Kidney epithelial cell (primary cell): ENCODE measurements around the gene DST. TPM values are rescaled to one million over a fixed set of nuclear protein-coding genes. Genes with fewer than 3 reads are reported as not detected.

Experiments
- DNase-seq: peaks from one replicate; pipeline ENCODE4 v3.0.0-alpha.2; 2010; ENCODE audit warnings: low read depth
- H3K27me3 ChIP-seq: 2 replicates; pipeline ENCODE4 v1.6.0; 2011; ENCODE audit warnings: low read length; ENCODE audit not compliant: control insufficient read depth, insufficient read depth
- H3K36me3 ChIP-seq: 2 replicates; pipeline ENCODE4 v1.5.1; 2011; ENCODE audit warnings: low read length; ENCODE audit not compliant: control insufficient read depth, insufficient read depth
- H3K4me3 ChIP-seq: 2 replicates; pipeline ENCODE4 v1.5.1; 2011; ENCODE audit warnings: low read depth, mild to moderate bottlenecking, control low read depth, low read length
- total RNA-seq: library from RNA; depleted of rRNA; stranded (reverse); fragments of >200 nt; gene quantifications from 2 replicates; pipeline ENCODE4 v1.2.3, GENCODE V29; 2015
- TF ChIP-seq, protein P1 (sequence below): IDR thresholded peaks from 2 replicates; pipeline ENCODE4 v1.5.1; 2011; ENCODE audit warnings: mild to moderate bottlenecking, moderate library complexity, low read length, control low read depth, inconsistent platforms; ENCODE audit not compliant: insufficient read depth, poor library complexity, severe bottlenecking

The DST gene
- total RNA-seq, 1 donor from 2014 or later = 91.3 TPM

DNA sequence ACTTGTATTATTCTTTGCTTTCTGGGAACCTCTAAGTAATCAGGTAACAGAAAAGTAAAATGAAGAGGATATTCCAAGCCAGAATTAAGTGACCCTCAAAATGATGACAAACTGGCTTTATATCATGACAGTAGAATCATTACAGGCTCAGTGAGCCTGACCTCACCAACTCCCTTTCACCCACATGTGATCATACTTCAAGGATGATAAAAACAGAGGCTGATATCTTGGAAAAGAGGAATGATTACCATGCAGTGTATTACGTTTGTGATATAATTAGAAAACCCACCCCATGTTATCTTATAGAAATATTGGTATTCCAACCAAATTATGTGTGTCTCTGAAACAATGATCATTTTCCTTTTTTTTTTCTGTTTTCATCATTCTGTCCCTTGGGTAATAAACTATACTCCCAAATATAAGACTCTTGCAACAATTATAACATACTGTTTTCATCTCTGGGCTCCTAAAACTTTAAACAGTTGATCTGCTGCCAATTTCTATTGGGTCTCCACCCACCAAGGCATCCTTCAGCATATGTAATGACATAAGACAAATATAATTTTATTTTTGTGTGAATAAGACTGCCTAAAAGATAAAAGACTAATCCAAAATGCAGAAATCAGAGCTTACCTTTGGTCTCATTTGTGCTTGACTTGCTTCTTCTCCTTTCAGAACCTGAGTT lies 115.7 kb downstream of the DST start:
- peaks cover 2% of the 10 kb centered on the region for H3K36me3 ChIP-seq
- H3K4me3 ChIP-seq = no peak overlapping the region
- TF ChIP-seq, protein P1, sequence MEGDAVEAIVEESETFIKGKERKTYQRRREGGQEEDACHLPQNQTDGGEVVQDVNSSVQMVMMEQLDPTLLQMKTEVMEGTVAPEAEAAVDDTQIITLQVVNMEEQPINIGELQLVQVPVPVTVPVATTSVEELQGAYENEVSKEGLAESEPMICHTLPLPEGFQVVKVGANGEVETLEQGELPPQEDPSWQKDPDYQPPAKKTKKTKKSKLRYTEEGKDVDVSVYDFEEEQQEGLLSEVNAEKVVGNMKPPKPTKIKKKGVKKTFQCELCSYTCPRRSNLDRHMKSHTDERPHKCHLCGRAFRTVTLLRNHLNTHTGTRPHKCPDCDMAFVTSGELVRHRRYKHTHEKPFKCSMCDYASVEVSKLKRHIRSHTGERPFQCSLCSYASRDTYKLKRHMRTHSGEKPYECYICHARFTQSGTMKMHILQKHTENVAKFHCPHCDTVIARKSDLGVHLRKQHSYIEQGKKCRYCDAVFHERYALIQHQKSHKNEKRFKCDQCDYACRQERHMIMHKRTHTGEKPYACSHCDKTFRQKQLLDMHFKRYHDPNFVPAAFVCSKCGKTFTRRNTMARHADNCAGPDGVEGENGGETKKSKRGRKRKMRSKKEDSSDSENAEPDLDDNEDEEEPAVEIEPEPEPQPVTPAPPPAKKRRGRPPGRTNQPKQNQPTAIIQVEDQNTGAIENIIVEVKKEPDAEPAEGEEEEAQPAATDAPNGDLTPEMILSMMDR = no peak
- DNase-seq = no peak
- H3K27me3 ChIP-seq = no peaks in the 10 kb centered on the region

DNA sequence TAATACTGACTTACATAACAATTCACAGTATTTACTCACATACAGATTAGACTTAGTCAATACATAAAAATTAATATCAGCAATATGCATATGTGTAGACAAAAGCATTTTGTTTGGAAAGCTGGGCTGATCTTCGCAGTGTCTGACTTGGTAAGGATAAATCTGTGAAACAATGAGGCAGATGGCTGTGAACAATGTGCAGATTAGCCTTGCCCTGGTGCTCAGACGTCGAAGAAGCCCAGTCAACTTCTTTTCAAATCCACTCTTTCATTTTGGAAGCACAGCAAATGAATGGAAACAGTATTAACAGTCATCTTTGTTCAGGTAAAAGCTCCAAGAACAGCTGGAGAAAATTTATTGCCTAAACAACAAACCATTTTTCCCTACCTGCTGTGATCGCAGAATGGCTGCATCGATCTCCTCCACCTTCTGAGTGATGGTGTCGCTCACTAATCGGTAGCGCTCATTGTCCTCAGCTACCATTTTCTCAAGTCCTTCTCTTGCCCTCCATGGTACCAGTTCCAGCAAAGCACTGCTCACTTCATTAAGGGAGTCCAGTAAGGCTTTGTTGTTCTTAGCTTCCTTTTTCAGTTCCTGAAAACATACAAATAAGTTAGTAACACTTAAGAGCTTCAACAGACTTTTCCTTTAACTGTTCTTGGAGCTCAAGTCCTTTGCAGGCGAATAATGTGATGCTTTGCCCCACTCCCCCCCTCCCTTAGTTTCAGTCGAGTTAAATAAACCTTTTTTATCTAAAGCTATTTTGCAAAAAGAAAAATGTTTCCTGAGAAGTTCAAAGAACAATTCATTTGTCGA lies 116.5 kb downstream of the DST start:
- no peak overlapping the region for H3K4me3 ChIP-seq

GRCh38 chr6:56524891-56525703 lies 117.6 kb downstream of the DST start:
- TF ChIP-seq, protein P1 = no peak
- DNase-seq = no peak
- H3K27me3 ChIP-seq = no peaks in the 10 kb centered on the region
- H3K36me3 ChIP-seq = peaks cover 2% of the 10 kb centered on the region
- no peak overlapping the region for H3K4me3 ChIP-seq

More for the DNA sequence above, 116.5 kb downstream of the DST start:
- DNase-seq = no peak
- Histone ChIP-seq H3K27me3 (no peaks in the 10 kb centered on the region), H3K36me3 (peaks cover 2% of the 10 kb centered on the region)
- TF ChIP-seq, protein P1 = no peak

DNA sequence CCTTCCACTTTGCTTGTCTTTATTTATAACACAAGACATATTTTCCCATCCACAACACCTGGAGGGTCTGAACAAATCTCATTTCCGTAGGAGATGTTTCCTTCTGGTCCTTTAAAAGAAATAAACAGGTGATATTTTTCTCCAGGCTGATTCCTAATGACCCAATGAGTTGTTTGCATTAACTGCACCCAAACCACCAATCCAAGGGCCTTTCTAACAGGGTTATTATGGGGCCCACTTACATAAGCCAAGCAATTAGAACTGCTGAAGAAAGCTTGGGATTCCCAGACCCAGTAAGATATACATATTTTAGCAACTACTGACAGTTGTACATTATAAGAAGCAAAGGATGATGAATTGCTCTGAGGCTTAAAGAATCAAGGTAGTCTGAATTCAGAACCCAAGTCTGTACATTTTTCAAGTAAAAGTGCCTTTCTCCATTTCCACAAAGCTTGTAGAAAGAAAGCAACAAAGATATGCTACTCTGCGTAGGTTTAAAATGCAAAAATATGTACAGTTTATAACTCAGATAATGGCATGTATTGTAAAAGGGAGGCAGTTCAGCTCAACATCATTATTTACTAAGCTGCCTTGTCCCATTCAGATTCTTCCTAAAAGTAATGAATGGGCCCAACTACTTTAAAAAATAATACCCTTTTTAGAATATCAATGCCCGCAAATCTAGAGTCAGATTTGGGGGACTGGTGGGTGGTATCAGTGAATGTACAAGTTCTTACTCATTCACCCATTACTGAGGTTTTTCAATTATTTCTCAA lies 120.0 kb downstream of the DST start:
- TF ChIP-seq, protein P1 = no peak
- Histone ChIP-seq H3K27me3 (no peaks in the 10 kb centered on the region), H3K36me3 (peaks cover 3% of the 10 kb centered on the region), H3K4me3 (no peak overlapping the region)
- DNase-seq = no peak

GRCh38 chr6:56521976-56522375 lies 120.7 kb downstream of the DST start:
- Histone ChIP-seq H3K36me3 (peaks cover 3% of the 10 kb centered on the region), H3K27me3 (no peaks in the 10 kb centered on the region), H3K4me3 (no peak overlapping the region)
- no peak for DNase-seq
- TF ChIP-seq, protein P1 = no peak
